Measurements from ENCODE around the gene MCTP1. TPM values are rescaled to one million over a fixed set of nuclear protein-coding genes. Genes with fewer than 3 reads are reported as not detected.

The MCTP1 gene
- 1.2 TPM for polyA plus RNA-seq (2012; ENCODE audit: insufficient read depth, insufficient read length, low read depth)

DNA sequence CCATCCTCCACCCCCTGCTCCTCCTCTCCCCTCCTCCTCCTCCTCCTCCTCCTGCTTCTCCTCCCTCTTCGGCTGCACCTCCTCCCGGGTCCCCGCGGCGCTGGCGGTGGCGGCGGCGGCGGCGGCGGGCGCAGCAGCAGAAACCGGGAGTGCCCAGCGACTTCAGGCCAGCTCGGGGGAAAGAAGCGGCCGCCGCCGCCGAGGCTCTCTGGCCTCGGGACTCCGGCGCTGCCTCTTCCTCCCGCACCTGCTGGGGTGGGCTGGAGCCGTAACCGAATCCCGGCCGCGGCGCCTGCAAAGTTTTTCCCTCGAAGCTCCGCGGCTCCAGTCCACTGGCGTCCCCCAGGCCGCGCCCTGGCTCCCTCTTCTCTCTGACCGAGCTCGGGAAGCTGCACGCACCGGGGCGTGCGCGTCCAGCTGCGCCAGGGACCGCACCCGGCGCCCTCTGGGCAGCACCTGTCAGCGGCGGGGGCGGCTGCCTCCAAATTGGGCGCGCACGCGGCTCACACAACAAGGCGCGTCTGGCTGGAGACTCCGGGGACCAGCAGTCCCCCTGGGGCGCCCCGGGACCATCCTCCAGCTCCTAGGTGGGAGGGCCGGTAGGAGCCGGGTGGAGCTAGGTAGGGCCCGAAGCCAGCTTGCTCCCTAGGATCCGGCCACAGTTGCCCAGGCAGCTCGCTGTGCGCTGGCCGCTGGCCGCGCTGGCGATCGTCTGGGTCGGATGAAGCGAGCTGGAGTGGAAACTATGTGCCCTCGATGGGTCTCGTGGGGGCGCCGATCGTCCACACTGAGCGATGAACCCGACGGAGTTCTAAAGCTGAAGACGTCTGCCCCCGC is at the start of gene MCTP1:
Gene MCTP1 (minus strand): TSS at position 523 of the 837 bp plus-strand sequence.
- TF ChIP-seq, protein P1, sequence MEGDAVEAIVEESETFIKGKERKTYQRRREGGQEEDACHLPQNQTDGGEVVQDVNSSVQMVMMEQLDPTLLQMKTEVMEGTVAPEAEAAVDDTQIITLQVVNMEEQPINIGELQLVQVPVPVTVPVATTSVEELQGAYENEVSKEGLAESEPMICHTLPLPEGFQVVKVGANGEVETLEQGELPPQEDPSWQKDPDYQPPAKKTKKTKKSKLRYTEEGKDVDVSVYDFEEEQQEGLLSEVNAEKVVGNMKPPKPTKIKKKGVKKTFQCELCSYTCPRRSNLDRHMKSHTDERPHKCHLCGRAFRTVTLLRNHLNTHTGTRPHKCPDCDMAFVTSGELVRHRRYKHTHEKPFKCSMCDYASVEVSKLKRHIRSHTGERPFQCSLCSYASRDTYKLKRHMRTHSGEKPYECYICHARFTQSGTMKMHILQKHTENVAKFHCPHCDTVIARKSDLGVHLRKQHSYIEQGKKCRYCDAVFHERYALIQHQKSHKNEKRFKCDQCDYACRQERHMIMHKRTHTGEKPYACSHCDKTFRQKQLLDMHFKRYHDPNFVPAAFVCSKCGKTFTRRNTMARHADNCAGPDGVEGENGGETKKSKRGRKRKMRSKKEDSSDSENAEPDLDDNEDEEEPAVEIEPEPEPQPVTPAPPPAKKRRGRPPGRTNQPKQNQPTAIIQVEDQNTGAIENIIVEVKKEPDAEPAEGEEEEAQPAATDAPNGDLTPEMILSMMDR (IDR thresholded peaks at IDR 0.05; ENCODE audit: low read depth, low read length) = no peak
- H3K9me3 ChIP-seq = no peaks in the 10 kb centered on the region
- H3K36me3 ChIP-seq = no peaks in the 10 kb centered on the region
- peaks cover 74% of the 10 kb centered on the region for H3K27me3 ChIP-seq
- no peaks in the 10 kb centered on the region for H3K4me1 ChIP-seq
- DNase-seq = peak; percentile 24
- H3K4me3 ChIP-seq (ENCODE audit: low read depth, low read length) = peak within 1 kb of the TSS; percentile 52

DNA sequence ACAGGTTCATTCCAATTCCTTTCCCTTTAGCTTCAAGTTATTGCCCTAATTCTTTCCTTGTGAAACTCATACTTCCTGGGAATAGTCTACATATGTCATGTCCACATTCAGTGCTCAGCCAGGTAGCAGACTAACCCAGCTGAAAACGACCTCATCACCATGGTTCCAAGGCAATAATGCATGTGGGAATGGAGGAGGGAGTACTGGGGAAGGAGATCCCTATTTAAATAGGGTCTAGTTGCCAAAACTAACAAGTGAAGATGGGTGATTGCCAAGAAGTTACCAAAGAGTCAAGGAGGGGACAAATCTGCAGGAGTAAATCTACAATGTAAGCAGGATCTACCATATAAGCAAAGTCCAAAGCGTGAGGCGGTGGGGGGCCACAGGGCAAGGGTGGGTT is 47.3 kb upstream of the MCTP1 start:
- Histone ChIP-seq H3K4me3 (ENCODE audit: low read depth, low read length) (no peak overlapping the region), H3K9me3 (no peaks in the 10 kb centered on the region), H3K36me3 (no peaks in the 10 kb centered on the region), H3K27me3 (peaks cover 7% of the 10 kb centered on the region; the same call in 1 of the 2 replicates), H3K4me1 (no peaks in the 10 kb centered on the region)
- no peak for DNase-seq
- TF ChIP-seq, protein P1 (IDR thresholded peaks at IDR 0.05; ENCODE audit: low read depth, low read length) = no peak

DNA sequence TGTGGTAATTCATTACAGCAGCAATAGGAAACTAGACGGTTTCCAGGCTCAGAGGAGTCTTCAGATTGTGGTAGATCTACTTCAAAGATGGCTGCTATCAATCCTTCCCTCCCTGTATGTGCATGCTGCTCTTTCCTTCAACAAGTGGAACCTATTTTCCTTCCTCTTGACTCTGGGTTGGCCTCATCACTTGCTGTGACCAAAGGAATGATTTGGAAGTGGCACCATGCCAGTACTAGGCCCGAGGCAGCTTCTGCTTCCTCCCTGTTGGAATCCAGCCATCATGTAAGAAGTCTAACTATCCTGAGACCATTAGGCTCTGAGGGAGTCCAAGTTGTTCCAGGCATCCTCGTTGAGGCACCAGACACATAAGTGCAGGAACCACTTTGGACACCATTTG is 46.5 kb upstream of the MCTP1 start:
- TF ChIP-seq, protein P1 (IDR thresholded peaks at IDR 0.05; ENCODE audit: low read depth, low read length) = no peak
- Histone ChIP-seq H3K27me3 (peaks cover 7% of the 10 kb centered on the region; the same call in 1 of the 2 replicates), H3K9me3 (no peaks in the 10 kb centered on the region), H3K36me3 (no peaks in the 10 kb centered on the region), H3K4me1 (no peaks in the 10 kb centered on the region), H3K4me3 (ENCODE audit: low read depth, low read length) (no peak overlapping the region)
- no peak for DNase-seq

DNA sequence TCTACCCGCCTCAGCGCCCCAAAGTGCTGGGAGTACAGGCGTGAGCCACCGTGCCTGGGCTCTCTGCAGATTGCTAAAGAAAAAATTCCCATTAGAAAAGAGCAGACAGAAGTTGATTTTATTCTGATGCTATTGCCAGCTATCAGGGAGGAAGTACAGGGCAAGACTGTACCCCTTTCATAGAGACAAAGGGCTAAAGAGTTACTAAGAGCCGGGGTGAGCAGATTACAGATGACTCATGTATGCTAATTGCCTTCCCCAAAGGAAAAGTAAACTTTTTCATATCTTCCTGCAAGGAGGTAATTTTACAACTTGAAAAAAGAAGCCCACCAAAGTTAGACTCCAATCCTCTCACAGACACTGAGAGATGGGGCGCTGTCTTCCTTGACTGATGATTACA is 42.3 kb upstream of the MCTP1 start:
- no peaks in the 10 kb centered on the region for H3K4me1 ChIP-seq
- H3K9me3 ChIP-seq = no peaks in the 10 kb centered on the region
- H3K27me3 ChIP-seq = no peaks in the 10 kb centered on the region; the same call in 1 of the 2 replicates
- H3K36me3 ChIP-seq = no peaks in the 10 kb centered on the region
- no peak overlapping the region for H3K4me3 ChIP-seq (ENCODE audit: low read depth, low read length)
- DNase-seq = no peak
- TF ChIP-seq, protein P1 (IDR thresholded peaks at IDR 0.05; ENCODE audit: low read depth, low read length) = no peak

DNA sequence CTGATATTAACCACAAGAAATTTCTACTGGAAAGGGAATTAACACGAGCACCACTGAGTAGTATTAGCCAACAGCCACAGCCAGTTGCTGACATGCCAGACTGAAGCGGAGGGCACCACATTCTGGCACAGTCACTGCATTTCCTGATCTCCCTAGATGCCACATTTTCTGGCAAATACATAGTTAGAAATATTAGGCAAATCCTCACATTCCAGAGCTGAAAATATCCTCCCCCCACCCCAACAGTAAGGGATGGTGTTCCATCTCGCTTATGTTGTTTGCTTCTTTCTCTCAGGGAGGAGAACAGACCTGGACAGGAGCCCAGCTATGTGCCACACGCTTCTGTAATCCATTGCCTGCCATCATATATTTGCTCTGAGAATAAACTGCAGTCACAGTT is 32.8 kb upstream of the MCTP1 start:
- peaks cover 3% of the 10 kb centered on the region for H3K27me3 ChIP-seq
- no peak overlapping the region for H3K4me3 ChIP-seq (ENCODE audit: low read depth, low read length)
- no peaks in the 10 kb centered on the region; the same call in 1 of the 2 replicates for H3K9me3 ChIP-seq
- H3K36me3 ChIP-seq = no peaks in the 10 kb centered on the region
- no peak for DNase-seq
- no peaks in the 10 kb centered on the region for H3K4me1 ChIP-seq
- TF ChIP-seq, protein P1 (IDR thresholded peaks at IDR 0.05; ENCODE audit: low read depth, low read length) = no peak

DNA sequence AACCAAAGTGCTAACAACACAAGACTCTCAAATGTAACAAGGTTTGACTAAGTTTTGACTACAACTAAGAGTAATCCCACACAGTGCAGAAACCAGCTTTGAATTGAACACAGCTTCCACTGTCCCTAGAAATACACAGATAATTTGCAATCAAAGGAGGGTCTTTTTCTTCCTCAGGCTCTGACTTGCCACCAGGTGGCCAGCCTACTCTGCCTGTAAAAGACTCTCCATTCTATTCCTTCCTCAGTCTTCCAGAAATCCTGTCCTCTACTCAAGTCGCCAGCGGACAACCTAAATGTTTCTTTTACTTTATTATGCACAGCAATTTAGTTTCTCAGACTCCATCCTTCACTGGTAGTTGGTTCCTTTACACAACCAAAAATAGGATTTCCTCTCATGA is 32.2 kb upstream of the MCTP1 start:
- TF ChIP-seq, protein P1 (IDR thresholded peaks at IDR 0.05; ENCODE audit: low read depth, low read length) = no peak
- Histone ChIP-seq H3K36me3 (no peaks in the 10 kb centered on the region), H3K4me3 (ENCODE audit: low read depth, low read length) (no peak overlapping the region), H3K9me3 (no peaks in the 10 kb centered on the region; the same call in 1 of the 2 replicates), H3K4me1 (no peaks in the 10 kb centered on the region), H3K27me3 (peaks cover 3% of the 10 kb centered on the region)
- no peak for DNase-seq

Data from BE2C (cell line).